ENCODE results near the gene AMBP. TPM values are rescaled to one million over a fixed set of nuclear protein-coding genes. Genes with fewer than 3 reads are reported as not detected.

The AMBP gene
- polyA plus RNA-seq, 2 of the 4 experiments (the other 2 are of a cell fraction), result 6.1 to 9.4 TPM

GRCh38 chr9:114082017-114082762, 4.1 kb upstream of the AMBP start (continued):
- TF ChIP-seq, protein P1, sequence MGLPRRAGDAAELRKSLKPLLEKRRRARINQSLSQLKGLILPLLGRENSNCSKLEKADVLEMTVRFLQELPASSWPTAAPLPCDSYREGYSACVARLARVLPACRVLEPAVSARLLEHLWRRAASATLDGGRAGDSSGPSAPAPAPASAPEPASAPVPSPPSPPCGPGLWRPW (IDR thresholded peaks at IDR 0.05), result no peak

- ChIA-PET POLR2A (no interaction called here), CTCF (interaction anchor here (0.8 to 10.1 kb wide), 36 partner anchors 9 to 316 kb away, joined by 3 to 191 read pairs (median 7); partner anchors contain the start of genes COL27A1 and KIF12)
- Histone ChIP-seq H3K4me1 (peaks cover 78% of the 10 kb centered on the region), H3K4me3 (no peak overlapping the region), H3K4me2 (peak overlapping the region; percentile 70), H3K9me3 (no peaks in the 10 kb centered on the region), H3K27ac (peak overlapping the region; percentile 93 to 94)
- FAIRE-seq, result no peak
- TF ChIP-seq POLR2AphosphoS2 (conservative IDR thresholded peaks at IDR 0.05; ENCODE audit: low read length), result no peak
- TF ChIP-seq ESRRA (IDR thresholded peaks at IDR 0.05; ENCODE audit: borderline replicate concordance, low read length), result no peak
- no peak for TF ChIP-seq EHF (CRISPR knock-in tag; IDR thresholded peaks at IDR 0.05)
- no peak for TF ChIP-seq MAZ (IDR thresholded peaks at IDR 0.05; ENCODE audit: borderline replicate concordance, low read depth, low read length)
- peak; percentile 41 to 70 for DNase-seq (ENCODE audit: low read depth in 1 of 2, low spot score in 1 of 2)
- ATAC-seq, result peak; percentile 35 to 54
- WGBS (ENCODE audit: missing lambda C conversion rate), result 18% methylated on average over 6 of the region's 6 CpGs
Observed at GRCh38 chr9:114081441-114082016, 3.4 kb upstream of the AMBP start.

DNA sequence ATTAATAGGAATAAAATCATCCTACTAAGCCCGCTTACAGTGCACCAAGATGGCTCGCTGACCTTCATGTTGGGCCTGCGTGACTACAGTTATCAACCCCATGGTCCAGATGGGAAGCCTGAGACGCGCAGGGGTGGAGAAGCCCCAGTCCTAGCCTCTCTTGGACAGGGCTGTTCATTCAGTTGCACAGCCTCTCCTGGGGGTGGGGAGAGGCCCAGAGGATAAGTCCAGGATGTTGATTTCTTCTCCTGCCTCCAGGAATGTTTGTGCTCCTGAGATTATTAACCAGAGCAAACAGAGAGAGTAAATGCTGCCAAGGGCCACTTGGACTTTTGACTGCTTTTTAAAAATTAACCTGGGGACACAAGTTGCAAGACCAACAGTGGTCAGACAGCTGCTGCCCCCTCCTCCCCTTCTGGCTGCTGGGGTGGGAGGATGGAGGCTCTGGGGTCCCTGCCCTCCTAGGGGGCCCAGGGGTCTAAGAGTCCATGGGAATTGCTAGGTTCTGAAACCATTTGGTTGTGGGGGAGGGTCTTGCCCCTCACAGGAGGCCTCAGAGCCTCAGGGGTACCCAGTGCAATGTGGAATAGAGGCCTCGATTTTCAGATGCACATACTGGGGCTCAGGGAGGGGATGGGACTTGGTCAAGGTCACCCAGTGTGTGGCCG, 2.8 kb upstream of the AMBP start:
- H3K27ac ChIP-seq, result peak overlapping the region; percentile 93 to 94
- FAIRE-seq (peak; percentile 97), ATAC-seq (peak; percentile 76 to 84), DNase-seq (ENCODE audit: low read depth in 1 of 2, low spot score in 1 of 2) (peak; percentile 83 to 94)
- ChIA-PET CTCF (interaction anchor here (0.9 to 10.1 kb wide), 11 partner anchors 9 to 317 kb away, joined by 3 to 191 read pairs (median 24); partner anchors contain the start of genes COL27A1 and KIF12), POLR2A (no interaction called here)
- H3K4me3 ChIP-seq, result no peak overlapping the region
- peak overlapping the region; percentile 70 for H3K4me2 ChIP-seq
- 2% methylated on average over 7 of the region's 7 CpGs for WGBS (ENCODE audit: missing lambda C conversion rate)
- H3K4me1 ChIP-seq, result peaks cover 74% of the 10 kb centered on the region
- no peaks in the 10 kb centered on the region for H3K9me3 ChIP-seq
- TF ChIP-seq NPAS2 (CRISPR knock-in tag; IDR thresholded peaks at IDR 0.05; ENCODE audit: borderline replicate concordance) (no peak), SMC3 (IDR thresholded peaks at IDR 0.05) (peak; percentile 19; the same call in 1 of the 3 replicates), JUNB (IDR thresholded peaks at IDR 0.05) (peak; percentile 45), HOXB13 (CRISPR knock-in tag; IDR thresholded peaks at IDR 0.05; ENCODE audit: low read depth) (0 out of 2 replicates have a peak, but pooled peaks have one; percentile 21), HOXA7 (CRISPR knock-in tag; IDR thresholded peaks at IDR 0.05) (no peak), NR3C1 (IDR thresholded peaks at IDR 0.05) (no peak), POLR2AphosphoS2 (conservative IDR thresholded peaks at IDR 0.05; ENCODE audit: low read length) (no peak), CBX8 (IDR thresholded peaks at IDR 0.05) (no peak), HDAC2 (IDR thresholded peaks at IDR 0.05) (no peak), RNF2 (IDR thresholded peaks at IDR 0.05; ENCODE audit: borderline replicate concordance, low read depth) (no peak), ELK1 (IDR thresholded peaks at IDR 0.05; ENCODE audit: low read depth, low read length) (no peak), TP53 (CRISPR knock-in tag; IDR thresholded peaks at IDR 0.05) (no peak), RCOR1 (IDR thresholded peaks at IDR 0.05; ENCODE audit: low read depth, low read length) (no peak), JUN (IDR thresholded peaks at IDR 0.05) (peak; percentile 69 to 78; a peak in 4 of 5 replicates), FOXS1 (CRISPR knock-in tag; IDR thresholded peaks at IDR 0.05) (no peak), RAD21 (conservative IDR thresholded peaks at IDR 0.05 in 1 of 2, IDR thresholded peaks at IDR 0.05 in 1 of 2) (peak; percentile 5 to 19; a peak in 1 of 5 replicates), ZFP36 (IDR thresholded peaks at IDR 0.05; ENCODE audit: borderline replicate concordance, partially characterized antibody) (no peak), E2F6 (IDR thresholded peaks at IDR 0.05; ENCODE audit: borderline replicate concordance, low read depth) (no peak; the same call in 1 of the 2 replicates)
- TF ChIP-seq, protein P2, sequence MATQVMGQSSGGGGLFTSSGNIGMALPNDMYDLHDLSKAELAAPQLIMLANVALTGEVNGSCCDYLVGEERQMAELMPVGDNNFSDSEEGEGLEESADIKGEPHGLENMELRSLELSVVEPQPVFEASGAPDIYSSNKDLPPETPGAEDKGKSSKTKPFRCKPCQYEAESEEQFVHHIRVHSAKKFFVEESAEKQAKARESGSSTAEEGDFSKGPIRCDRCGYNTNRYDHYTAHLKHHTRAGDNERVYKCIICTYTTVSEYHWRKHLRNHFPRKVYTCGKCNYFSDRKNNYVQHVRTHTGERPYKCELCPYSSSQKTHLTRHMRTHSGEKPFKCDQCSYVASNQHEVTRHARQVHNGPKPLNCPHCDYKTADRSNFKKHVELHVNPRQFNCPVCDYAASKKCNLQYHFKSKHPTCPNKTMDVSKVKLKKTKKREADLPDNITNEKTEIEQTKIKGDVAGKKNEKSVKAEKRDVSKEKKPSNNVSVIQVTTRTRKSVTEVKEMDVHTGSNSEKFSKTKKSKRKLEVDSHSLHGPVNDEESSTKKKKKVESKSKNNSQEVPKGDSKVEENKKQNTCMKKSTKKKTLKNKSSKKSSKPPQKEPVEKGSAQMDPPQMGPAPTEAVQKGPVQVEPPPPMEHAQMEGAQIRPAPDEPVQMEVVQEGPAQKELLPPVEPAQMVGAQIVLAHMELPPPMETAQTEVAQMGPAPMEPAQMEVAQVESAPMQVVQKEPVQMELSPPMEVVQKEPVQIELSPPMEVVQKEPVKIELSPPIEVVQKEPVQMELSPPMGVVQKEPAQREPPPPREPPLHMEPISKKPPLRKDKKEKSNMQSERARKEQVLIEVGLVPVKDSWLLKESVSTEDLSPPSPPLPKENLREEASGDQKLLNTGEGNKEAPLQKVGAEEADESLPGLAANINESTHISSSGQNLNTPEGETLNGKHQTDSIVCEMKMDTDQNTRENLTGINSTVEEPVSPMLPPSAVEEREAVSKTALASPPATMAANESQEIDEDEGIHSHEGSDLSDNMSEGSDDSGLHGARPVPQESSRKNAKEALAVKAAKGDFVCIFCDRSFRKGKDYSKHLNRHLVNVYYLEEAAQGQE (IDR thresholded peaks at IDR 0.05), result no peak
- TF ChIP-seq, protein P3, sequence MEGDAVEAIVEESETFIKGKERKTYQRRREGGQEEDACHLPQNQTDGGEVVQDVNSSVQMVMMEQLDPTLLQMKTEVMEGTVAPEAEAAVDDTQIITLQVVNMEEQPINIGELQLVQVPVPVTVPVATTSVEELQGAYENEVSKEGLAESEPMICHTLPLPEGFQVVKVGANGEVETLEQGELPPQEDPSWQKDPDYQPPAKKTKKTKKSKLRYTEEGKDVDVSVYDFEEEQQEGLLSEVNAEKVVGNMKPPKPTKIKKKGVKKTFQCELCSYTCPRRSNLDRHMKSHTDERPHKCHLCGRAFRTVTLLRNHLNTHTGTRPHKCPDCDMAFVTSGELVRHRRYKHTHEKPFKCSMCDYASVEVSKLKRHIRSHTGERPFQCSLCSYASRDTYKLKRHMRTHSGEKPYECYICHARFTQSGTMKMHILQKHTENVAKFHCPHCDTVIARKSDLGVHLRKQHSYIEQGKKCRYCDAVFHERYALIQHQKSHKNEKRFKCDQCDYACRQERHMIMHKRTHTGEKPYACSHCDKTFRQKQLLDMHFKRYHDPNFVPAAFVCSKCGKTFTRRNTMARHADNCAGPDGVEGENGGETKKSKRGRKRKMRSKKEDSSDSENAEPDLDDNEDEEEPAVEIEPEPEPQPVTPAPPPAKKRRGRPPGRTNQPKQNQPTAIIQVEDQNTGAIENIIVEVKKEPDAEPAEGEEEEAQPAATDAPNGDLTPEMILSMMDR (IDR thresholded peaks at IDR 0.05), result no peak
- TF ChIP-seq, protein P4, sequence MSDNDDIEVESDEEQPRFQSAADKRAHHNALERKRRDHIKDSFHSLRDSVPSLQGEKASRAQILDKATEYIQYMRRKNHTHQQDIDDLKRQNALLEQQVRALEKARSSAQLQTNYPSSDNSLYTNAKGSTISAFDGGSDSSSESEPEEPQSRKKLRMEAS (IDR thresholded peaks at IDR 0.05), result peak; percentile 58; the same call in 1 of the 2 replicates

All from A549 (cell line).